Type B pancreatic cell (in vitro differentiated cells): ENCODE measurements around the gene AKAP13. TPM values are rescaled to one million over a fixed set of nuclear protein-coding genes. Genes with fewer than 3 reads are reported as not detected.
A peak's percentile ranks its signal among the peaks of the same experiment; 100 is the strongest.

Source experiments
- DNase-seq: peaks from one replicate; pipeline ENCODE4 v3.0.0; 2021; ENCODE audit warnings: mixed read lengths; ENCODE audit not compliant: unreplicated experiment; ENCODE audit errors: extremely low spot score
- H3K27ac Mint-ChIP-seq: 2 replicates; pipeline ENCODE4 v1.8.0; 2021; ENCODE audit warnings: mild to moderate bottlenecking, mixed read lengths
- H3K27me3 Mint-ChIP-seq: 2 replicates; pipeline ENCODE4 v1.8.0; 2021; ENCODE audit warnings: mixed read lengths
- H3K36me3 Mint-ChIP-seq: 2 replicates; pipeline ENCODE4 v1.8.0; 2021; ENCODE audit warnings: mixed read lengths
- H3K4me1 Mint-ChIP-seq: one replicate; pipeline ENCODE4 v1.8.0; 2021; ENCODE audit warnings: mixed read lengths; ENCODE audit not compliant: unreplicated experiment
- H3K4me3 Mint-ChIP-seq: 2 replicates; pipeline ENCODE4 v1.8.0; 2021; ENCODE audit warnings: mild to moderate bottlenecking, mixed read lengths
- H3K9me3 Mint-ChIP-seq: 2 replicates; pipeline ENCODE4 v1.8.0; 2021; ENCODE audit warnings: mixed read lengths
- total RNA-seq: library from RNA; stranded (reverse); gene quantifications from 2 replicates; pipeline ENCODE4 v1.2.1, GENCODE V29; 2021; ENCODE audit warnings: low replicate concordance
- TF ChIP-seq, protein P1 (sequence below): fragments of 200-600 bp; sonication (generic); conservative IDR thresholded peaks from 2 replicates; pipeline ENCODE4 v1.5.0; 2021; ENCODE audit warnings: antibody characterized with exemption, mild to moderate bottlenecking

AKAP13 gene
- total RNA-seq, 1 donor from 2014 or later = 75.7 TPM

DNA sequence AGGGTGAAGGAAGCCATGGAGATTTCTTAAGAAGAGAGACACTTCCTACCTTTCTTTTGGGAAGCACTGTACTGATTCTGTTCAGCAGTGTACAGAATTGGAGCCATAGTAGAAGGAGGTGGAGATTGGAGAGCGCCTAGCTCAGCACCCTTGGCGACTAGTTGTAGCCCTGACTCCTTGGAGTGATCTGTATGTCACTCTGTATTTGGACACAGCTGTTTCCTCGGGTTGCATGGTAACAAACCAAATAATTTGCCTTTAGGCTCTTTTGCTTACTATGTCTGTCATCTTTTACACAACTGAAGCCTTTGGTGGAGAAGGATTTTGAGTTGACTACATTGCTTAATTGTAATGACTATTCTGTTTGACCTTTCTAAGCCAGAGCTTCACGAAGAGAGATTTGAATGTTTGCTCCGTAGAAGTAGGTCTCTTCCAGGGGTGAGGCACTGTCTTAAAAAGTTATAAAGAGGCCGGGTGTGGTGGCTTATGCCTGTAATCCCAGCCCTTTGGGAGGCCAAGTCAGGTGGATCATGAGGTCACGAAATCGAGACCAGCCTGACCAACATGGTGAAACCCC lies 77.1 kb downstream of the AKAP13 start:
- peaks cover 42% of the 10 kb centered on the region for H3K4me1 Mint-ChIP-seq
- no peaks in the 10 kb centered on the region for H3K27me3 Mint-ChIP-seq
- TF ChIP-seq, protein P1, sequence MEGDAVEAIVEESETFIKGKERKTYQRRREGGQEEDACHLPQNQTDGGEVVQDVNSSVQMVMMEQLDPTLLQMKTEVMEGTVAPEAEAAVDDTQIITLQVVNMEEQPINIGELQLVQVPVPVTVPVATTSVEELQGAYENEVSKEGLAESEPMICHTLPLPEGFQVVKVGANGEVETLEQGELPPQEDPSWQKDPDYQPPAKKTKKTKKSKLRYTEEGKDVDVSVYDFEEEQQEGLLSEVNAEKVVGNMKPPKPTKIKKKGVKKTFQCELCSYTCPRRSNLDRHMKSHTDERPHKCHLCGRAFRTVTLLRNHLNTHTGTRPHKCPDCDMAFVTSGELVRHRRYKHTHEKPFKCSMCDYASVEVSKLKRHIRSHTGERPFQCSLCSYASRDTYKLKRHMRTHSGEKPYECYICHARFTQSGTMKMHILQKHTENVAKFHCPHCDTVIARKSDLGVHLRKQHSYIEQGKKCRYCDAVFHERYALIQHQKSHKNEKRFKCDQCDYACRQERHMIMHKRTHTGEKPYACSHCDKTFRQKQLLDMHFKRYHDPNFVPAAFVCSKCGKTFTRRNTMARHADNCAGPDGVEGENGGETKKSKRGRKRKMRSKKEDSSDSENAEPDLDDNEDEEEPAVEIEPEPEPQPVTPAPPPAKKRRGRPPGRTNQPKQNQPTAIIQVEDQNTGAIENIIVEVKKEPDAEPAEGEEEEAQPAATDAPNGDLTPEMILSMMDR = no peak
- H3K36me3 Mint-ChIP-seq = peaks cover 5% of the 10 kb centered on the region
- peak overlapping the region; percentile 42 for H3K4me3 Mint-ChIP-seq
- peaks cover 5% of the 10 kb centered on the region for H3K9me3 Mint-ChIP-seq
- no peak overlapping the region for H3K27ac Mint-ChIP-seq
- no peak for DNase-seq

DNA sequence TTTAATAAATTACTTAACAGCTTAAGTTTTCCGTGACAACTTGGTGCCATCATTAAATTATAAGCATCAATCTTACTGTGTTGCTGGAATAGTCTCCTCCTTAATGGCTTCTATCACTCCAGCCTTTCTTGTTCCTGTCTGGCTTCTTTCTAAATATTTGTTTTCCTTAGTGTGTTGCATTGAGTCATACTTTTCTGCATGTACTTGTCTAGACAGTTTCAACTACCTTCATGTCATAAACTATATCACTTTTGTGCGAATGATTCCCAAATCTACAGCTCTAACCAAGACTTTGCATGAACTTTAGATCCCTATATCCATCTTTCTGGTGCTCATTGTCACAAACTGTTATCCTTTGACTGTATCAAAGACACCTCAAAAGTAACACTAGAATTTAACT lies 78.4 kb downstream of the AKAP13 start:
- Mint-ChIP-seq H3K36me3 (peaks cover 4% of the 10 kb centered on the region), H3K27ac (no peak overlapping the region), H3K9me3 (peaks cover 5% of the 10 kb centered on the region), H3K4me1 (peaks cover 51% of the 10 kb centered on the region), H3K4me3 (no peak overlapping the region), H3K27me3 (no peaks in the 10 kb centered on the region)
- TF ChIP-seq, protein P1 = no peak
- no peak for DNase-seq

DNA sequence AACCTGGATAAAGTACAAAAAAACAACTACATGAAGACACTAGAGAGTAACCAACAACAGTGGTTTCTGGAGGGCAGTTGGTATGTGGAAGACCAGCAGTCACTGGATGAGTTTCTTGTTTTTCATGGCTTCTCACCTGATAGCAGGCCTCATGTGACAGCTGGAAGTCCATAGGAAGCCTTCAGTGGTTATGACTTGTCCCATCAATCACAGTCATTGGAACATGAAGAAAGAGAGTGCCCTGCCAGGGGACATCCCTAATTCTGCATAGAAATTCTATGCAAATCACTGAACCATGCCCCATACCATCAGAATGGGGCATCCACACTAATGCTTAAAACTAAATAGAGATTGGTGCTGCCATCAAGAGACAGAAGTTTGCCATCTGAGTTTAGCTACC lies 81.6 kb downstream of the AKAP13 start:
- TF ChIP-seq, protein P1 = no peak
- Mint-ChIP-seq H3K27ac (no peak overlapping the region), H3K4me3 (no peak overlapping the region), H3K36me3 (peaks cover 4% of the 10 kb centered on the region), H3K27me3 (no peaks in the 10 kb centered on the region), H3K4me1 (peaks cover 43% of the 10 kb centered on the region), H3K9me3 (peaks cover 6% of the 10 kb centered on the region)
- no peak for DNase-seq

DNA sequence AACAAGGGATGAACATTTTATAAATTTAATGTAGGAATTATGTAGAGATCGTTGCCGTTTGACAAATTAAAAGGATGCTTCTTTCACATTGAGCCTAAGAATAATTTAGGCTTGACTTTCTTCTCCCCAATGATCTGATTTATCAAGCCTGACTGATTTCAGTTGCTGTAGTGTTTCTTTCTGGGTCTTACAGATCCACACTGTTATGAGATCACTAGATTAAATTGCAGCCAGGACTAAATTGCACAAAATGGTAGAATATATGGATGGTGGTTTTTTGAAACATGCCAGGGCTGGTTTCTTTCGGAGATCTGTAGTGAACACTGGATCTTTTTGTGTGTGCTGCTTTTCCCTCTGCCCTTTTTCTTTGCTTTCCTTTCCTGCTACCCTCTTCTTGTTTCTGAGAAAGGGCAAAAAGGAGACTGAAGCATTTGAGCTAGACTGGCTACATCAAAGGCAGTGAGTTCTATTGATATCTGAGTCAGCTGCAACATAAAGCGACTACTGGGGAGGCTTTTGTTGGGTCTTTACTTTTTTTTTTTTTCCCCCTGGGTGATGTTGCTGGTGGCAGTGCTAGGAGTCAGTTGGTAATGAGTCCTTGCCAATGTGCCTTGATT lies 83.0 kb downstream of the AKAP13 start:
- Mint-ChIP-seq H3K4me1 (peaks cover 44% of the 10 kb centered on the region), H3K9me3 (peaks cover 6% of the 10 kb centered on the region), H3K36me3 (no peaks in the 10 kb centered on the region), H3K27me3 (no peaks in the 10 kb centered on the region), H3K27ac (peak overlapping the region; percentile 8), H3K4me3 (no peak overlapping the region)
- no peak for DNase-seq
- TF ChIP-seq, protein P1 = no peak

DNA sequence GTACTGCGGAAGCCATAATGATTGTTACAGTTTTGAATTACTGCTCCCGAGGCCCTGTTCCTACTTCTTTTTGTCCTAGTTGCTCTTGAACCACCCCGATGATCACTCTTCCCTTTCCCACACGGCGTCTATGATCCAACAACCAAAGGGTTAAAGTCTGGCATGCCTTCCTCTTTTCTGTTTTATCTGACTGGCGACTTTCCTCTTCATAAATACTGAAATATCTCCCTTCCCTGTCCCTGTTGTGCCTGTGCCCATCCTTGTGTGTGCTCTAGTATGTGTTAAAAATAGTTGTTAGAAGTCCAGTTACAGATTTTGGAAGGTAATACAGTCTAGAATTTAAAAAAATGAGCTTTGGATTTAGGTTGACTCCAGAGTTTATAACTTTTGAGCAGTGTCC lies 83.6 kb downstream of the AKAP13 start:
- Mint-ChIP-seq H3K4me1 (peaks cover 41% of the 10 kb centered on the region), H3K36me3 (no peaks in the 10 kb centered on the region), H3K4me3 (no peak overlapping the region), H3K27me3 (no peaks in the 10 kb centered on the region), H3K27ac (peak overlapping the region; percentile 8), H3K9me3 (peaks cover 6% of the 10 kb centered on the region)
- TF ChIP-seq, protein P1 = no peak
- DNase-seq = no peak
